ENCODE data around the gene TERT. TPM values are rescaled to one million over a fixed set of nuclear protein-coding genes. Genes with fewer than 3 reads are reported as not detected.
"Not testable (repeated sequence)": the region's sequence is repeated elsewhere in the genome, so short reads cannot be mapped to it uniquely, and the experiment has no call there.

TERT gene
- total and polyA plus RNA-seq, 8 donors, result 0.19 to 4.0 (median 0.38) TPM; not detected in 4

- no peak overlapping the region for H3K27ac ChIP-seq
Measured at GRCh38 chr5:1229822-1230221, 65.0 kb downstream of the TERT start.

GRCh38 chr5:1229023-1229422 is 65.8 kb downstream of the TERT start:
- H3K4me3 ChIP-seq; DNase-seq; H3K4me1 ChIP-seq; H3K27ac ChIP-seq; intact Hi-C loops (cut with DNase I; ENCODE audit: low total_unique reads); H3K9me3 ChIP-seq; H3K36me3 ChIP-seq: not testable (repeated sequence)
- WGBS, 5 donors, result 80 to 88% (median 87%) methylated on average over 11 of the region's 11 CpGs
- peaks cover 0 to 73% (median 0%) of the 10 kb centered on the region in 3 donors for H3K27me3 ChIP-seq

More at GRCh38 chr5:1229822-1230221, 65.0 kb downstream of the TERT start:
- intact Hi-C loops (cut with DNase I; ENCODE audit: low total_unique reads), result no loop called here
- no peaks in the 10 kb centered on the region for H3K36me3 ChIP-seq
- H3K4me3 ChIP-seq, result no peak overlapping the region
- no peak for DNase-seq
- H3K27me3 ChIP-seq, result peaks cover 0 to 68% (median 0%) of the 10 kb centered on the region in 3 donors
- no peaks in the 10 kb centered on the region for H3K4me1 ChIP-seq
- TF ChIP-seq POLR2AphosphoS5 (IDR thresholded peaks at IDR 0.05) (no peak), CTCF (IDR thresholded peaks at IDR 0.05) (no peak), EP300 (IDR thresholded peaks at IDR 0.05) (no peak), POLR2A (IDR thresholded peaks at IDR 0.05) (no peak)
- H3K9me3 ChIP-seq, result peaks cover 0 to 5% (median 3%) of the 10 kb centered on the region in 4 donors
- WGBS, 5 donors, result 35 to 52% (median 42%) methylated on average over 5 to 7 of the region's 7 CpGs

- no peak for TF ChIP-seq CTCF (IDR thresholded peaks at IDR 0.05)
- TF ChIP-seq POLR2A (IDR thresholded peaks at IDR 0.05), result no peak
- no peak for TF ChIP-seq EP300 (IDR thresholded peaks at IDR 0.05)
- TF ChIP-seq POLR2AphosphoS5 (IDR thresholded peaks at IDR 0.05), result no peak
- WGBS, 5 donors, result 56 to 81% (median 60%) methylated on average over 15 of the region's 15 CpGs
Measured at GRCh38 chr5:1228120-1228519, 66.7 kb downstream of the TERT start.

GRCh38 chr5:1227667-1228066 is 67.2 kb downstream of the TERT start:
- peak in 1 of 2 donors; percentile 36 for DNase-seq

More at GRCh38 chr5:1228120-1228519, 66.7 kb downstream of the TERT start:
- H3K4me3 ChIP-seq, result no peak overlapping the region
- H3K4me1 ChIP-seq, result no peaks in the 10 kb centered on the region
- H3K36me3 ChIP-seq, result no peaks in the 10 kb centered on the region
- H3K27ac ChIP-seq, result no peak overlapping the region
- H3K9me3 ChIP-seq, result no peaks in the 10 kb centered on the region
- intact Hi-C loops (cut with DNase I; ENCODE audit: low total_unique reads), result no loop called here
- no peak for DNase-seq
- H3K27me3 ChIP-seq, result peaks cover 0 to 74% (median 0%) of the 10 kb centered on the region in 3 donors

More at GRCh38 chr5:1227667-1228066, 67.2 kb downstream of the TERT start:
- H3K27me3 ChIP-seq, result peaks cover 0 to 71% (median 0%) of the 10 kb centered on the region in 3 donors
- H3K36me3 ChIP-seq, result no peaks in the 10 kb centered on the region
- H3K4me1 ChIP-seq, result no peaks in the 10 kb centered on the region
- H3K4me3 ChIP-seq, result no peak overlapping the region
- H3K27ac ChIP-seq, result no peak overlapping the region
- TF ChIP-seq POLR2AphosphoS5 (IDR thresholded peaks at IDR 0.05), result no peak
- TF ChIP-seq POLR2A (IDR thresholded peaks at IDR 0.05), result no peak
- TF ChIP-seq CTCF (IDR thresholded peaks at IDR 0.05), result no peak
- TF ChIP-seq EP300 (IDR thresholded peaks at IDR 0.05), result no peak
- 28 to 46% (median 40%) methylated on average over 14 of the region's 14 CpGs for WGBS, 5 donors
- intact Hi-C loops (cut with DNase I; ENCODE audit: low total_unique reads), result no loop called here
- no peaks in the 10 kb centered on the region for H3K9me3 ChIP-seq

All from stomach (tissue), 9 donors.